ENCODE data around the gene ATP11B.
A peak's percentile ranks its signal among the peaks of the same experiment; 100 is the strongest.

DNA sequence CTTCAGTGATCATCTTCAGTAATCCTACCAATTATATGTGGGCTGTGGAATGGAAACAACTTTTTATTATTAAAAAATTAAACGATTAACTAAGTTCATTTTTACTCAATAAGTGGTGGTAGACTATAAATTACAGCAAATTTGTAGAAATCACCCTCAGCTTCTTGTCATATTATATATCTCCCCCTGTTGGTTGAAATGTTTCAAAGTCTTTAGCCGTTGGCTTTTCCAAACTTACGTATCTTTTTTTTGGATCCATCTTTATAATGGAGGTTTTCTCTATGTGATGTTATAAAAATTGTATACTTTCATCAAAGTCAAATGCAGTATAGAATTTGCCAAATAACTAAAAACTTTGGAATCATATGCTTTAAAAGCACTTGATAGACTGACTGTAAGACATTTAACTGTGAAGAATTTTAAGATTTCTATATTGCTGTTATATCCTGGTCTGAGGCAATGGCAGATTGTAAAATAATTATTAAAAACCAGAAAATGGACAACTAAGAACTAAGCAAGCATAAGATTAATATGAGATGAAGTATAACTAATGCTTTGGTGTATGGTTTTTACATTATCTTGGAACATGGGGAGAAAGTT, 44.7 kb downstream of the ATP11B start:
- TF ChIP-seq, protein P1, sequence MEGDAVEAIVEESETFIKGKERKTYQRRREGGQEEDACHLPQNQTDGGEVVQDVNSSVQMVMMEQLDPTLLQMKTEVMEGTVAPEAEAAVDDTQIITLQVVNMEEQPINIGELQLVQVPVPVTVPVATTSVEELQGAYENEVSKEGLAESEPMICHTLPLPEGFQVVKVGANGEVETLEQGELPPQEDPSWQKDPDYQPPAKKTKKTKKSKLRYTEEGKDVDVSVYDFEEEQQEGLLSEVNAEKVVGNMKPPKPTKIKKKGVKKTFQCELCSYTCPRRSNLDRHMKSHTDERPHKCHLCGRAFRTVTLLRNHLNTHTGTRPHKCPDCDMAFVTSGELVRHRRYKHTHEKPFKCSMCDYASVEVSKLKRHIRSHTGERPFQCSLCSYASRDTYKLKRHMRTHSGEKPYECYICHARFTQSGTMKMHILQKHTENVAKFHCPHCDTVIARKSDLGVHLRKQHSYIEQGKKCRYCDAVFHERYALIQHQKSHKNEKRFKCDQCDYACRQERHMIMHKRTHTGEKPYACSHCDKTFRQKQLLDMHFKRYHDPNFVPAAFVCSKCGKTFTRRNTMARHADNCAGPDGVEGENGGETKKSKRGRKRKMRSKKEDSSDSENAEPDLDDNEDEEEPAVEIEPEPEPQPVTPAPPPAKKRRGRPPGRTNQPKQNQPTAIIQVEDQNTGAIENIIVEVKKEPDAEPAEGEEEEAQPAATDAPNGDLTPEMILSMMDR (IDR thresholded peaks at IDR 0.05) = peak; percentile 27 to 51 (median 37)
- TF ChIP-seq EP300 (IDR thresholded peaks at IDR 0.05) (no peak), POLR2A (IDR thresholded peaks at IDR 0.05; ENCODE audit: low read depth) (no peak), POLR2AphosphoS5 (IDR thresholded peaks at IDR 0.05) (no peak)

All from esophagus muscularis mucosa (tissue), 4 donors.